CD4-positive, alpha-beta T cell (primary cell): Measurements from ENCODE around the gene NEGR1. TPM values are rescaled to one million over a fixed set of nuclear protein-coding genes. Genes with fewer than 3 reads are reported as not detected.

ENCODE experiments used
- ATAC-seq: fragments of 200-7000 bp; cut with Tn5 transposase; one replicate; pipeline ENCODE4 v1.10.0; 2022; ENCODE audit warnings: mild to moderate bottlenecking; ENCODE audit not compliant: poor library complexity
- CTCF ChIA-PET: fragments of 350-600 bp; sonication (Branson Sonifier 250); formaldehyde crosslinking; loops from one replicate; lab custom pipeline; 2021; ENCODE audit warnings: antibody characterized with exemption, inconsistent platforms; lab: Charles Lee
- POLR2A ChIA-PET: fragments of 350-600 bp; sonication (Branson Sonifier 250); formaldehyde crosslinking; loops from one replicate; lab custom pipeline; 2021; ENCODE audit warnings: antibody characterized with exemption, inconsistent platforms; lab: Charles Lee
- DNase-seq, 14 experiments: peaks; one replicate each; pipeline ENCODE4 v3.0.0-alpha.2; 2013 to 2020; ENCODE audit warnings: mixed read lengths in 2 of 14
- H3K27ac ChIP-seq, 2 donors: one replicate each; pipeline versions ENCODE4 v1.5.1 to v1.7.0; 2013; ENCODE audit warnings: low read length in 2 of 2, low read depth in 1 of 2, mild to moderate bottlenecking in 1 of 2
- H3K27me3 ChIP-seq, 2 experiments: 1 replicate in 1 of 2; 2 replicates in 1 of 2; pipeline versions ENCODE4 v1.6.1 to v1.7.0; 2013; ENCODE audit warnings: low read length in 2 of 2, control low read depth in 1 of 2, mild to moderate bottlenecking in 1 of 2, moderate library complexity in 1 of 2; ENCODE audit not compliant: insufficient read depth in 2 of 2, control insufficient read depth in 1 of 2
- H3K36me3 ChIP-seq: one replicate; pipeline ENCODE4 v1.6.1; 2013; ENCODE audit warnings: low read length, control low read depth; ENCODE audit not compliant: insufficient read depth
- H3K4me1 ChIP-seq: one replicate; pipeline ENCODE4 v1.6.1; 2013; ENCODE audit warnings: low read length, control low read depth; ENCODE audit not compliant: insufficient read depth
- H3K4me3 ChIP-seq: one replicate; pipeline ENCODE4 v1.5.1; 2013; ENCODE audit warnings: mild to moderate bottlenecking, low read length, moderate library complexity
- H3K9me3 ChIP-seq, 2 experiments: 1 replicate in 1 of 2; 2 replicates in 1 of 2; pipeline versions ENCODE4 v1.6.1 to v1.7.0; 2013; ENCODE audit warnings: low read length in 2 of 2, mild to moderate bottlenecking in 2 of 2, control low read depth in 1 of 2, moderate library complexity in 1 of 2; ENCODE audit not compliant: control insufficient read depth in 1 of 2, insufficient read depth in 1 of 2
- H3K27ac Mint-ChIP-seq: one replicate; pipeline ENCODE4 v1.8.0; 2020; ENCODE audit warnings: mixed read lengths
- H3K27me3 Mint-ChIP-seq: one replicate; pipeline ENCODE4 v1.8.0; 2021; ENCODE audit warnings: mixed read lengths
- H3K36me3 Mint-ChIP-seq: one replicate; pipeline ENCODE4 v1.8.0; 2021; ENCODE audit warnings: low read depth, mixed read lengths
- H3K4me1 Mint-ChIP-seq: one replicate; pipeline ENCODE4 v1.8.0; 2021; ENCODE audit warnings: low read depth, mixed read lengths
- H3K4me3 Mint-ChIP-seq: one replicate; pipeline ENCODE4 v1.8.0; 2020; ENCODE audit warnings: mild to moderate bottlenecking, mixed read lengths
- H3K9me3 Mint-ChIP-seq: one replicate; pipeline ENCODE4 v1.8.0; 2020; ENCODE audit warnings: mixed read lengths
- intact Hi-C, 2 experiments: fragments of 100-400 bp; cut with DNase I in 1 of 2; cut with micrococcal nuclease in 1 of 2; formaldehyde crosslinking; loops; one replicate each; pipeline versions ENCODE4 v1.15.1 to v1.9.0; 2023 to 2025; cut with DNase I, micrococcal nuclease
- total RNA-seq, 174 experiments: library from RNA in 2 of 174; stranded (reverse) in 2 of 174; gene quantifications; one replicate each; pipeline ENCODE4 v1.2.3 and lab custom pipeline; 2021 to 2026
- TF ChIP-seq, protein P1 (sequence below): fragments of 200-600 bp; IDR thresholded peaks from one replicate; pipeline ENCODE4 v1.8.0; 2022; ENCODE audit warnings: antibody characterized with exemption, mild to moderate bottlenecking

NEGR1 gene
- total RNA-seq, 2 experiments from 2014 or later: 0.03 TPM

DNA sequence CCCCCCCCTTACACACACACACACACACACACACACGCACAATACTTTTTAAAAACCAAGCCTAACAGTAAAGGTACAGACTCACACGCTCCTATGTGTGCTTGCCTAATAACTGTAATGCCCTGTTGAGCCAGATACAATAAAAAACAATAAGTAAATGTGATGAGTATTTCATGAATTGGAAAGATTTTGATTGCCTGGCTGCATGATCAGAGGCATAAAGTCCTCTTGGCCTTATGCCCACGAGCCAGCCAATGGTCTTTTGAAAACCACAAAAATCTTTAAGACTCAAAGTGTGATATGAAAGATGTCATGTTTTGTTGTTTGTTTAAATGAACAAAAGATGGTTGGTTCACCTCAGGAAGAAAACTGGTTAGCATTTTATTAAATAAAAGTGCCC, 759.6 kb downstream of the NEGR1 start:
- Mint-ChIP-seq H3K4me1 (no peaks in the 10 kb centered on the region), H3K27ac (no peak overlapping the region), H3K27me3 (no peaks in the 10 kb centered on the region), H3K36me3 (no peaks in the 10 kb centered on the region), H3K9me3 (no peaks in the 10 kb centered on the region), H3K4me3 (no peak overlapping the region)
- intact Hi-C loops: no loop called here
- TF ChIP-seq, protein P1, sequence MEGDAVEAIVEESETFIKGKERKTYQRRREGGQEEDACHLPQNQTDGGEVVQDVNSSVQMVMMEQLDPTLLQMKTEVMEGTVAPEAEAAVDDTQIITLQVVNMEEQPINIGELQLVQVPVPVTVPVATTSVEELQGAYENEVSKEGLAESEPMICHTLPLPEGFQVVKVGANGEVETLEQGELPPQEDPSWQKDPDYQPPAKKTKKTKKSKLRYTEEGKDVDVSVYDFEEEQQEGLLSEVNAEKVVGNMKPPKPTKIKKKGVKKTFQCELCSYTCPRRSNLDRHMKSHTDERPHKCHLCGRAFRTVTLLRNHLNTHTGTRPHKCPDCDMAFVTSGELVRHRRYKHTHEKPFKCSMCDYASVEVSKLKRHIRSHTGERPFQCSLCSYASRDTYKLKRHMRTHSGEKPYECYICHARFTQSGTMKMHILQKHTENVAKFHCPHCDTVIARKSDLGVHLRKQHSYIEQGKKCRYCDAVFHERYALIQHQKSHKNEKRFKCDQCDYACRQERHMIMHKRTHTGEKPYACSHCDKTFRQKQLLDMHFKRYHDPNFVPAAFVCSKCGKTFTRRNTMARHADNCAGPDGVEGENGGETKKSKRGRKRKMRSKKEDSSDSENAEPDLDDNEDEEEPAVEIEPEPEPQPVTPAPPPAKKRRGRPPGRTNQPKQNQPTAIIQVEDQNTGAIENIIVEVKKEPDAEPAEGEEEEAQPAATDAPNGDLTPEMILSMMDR: no peak
- CTCF ChIA-PET: no interaction called here
- no peak overlapping the region for H3K27ac ChIP-seq
- H3K4me1 ChIP-seq: no peaks in the 10 kb centered on the region
- DNase-seq: no peak
- H3K4me3 ChIP-seq: no peak overlapping the region
- H3K27me3 ChIP-seq: no peaks in the 10 kb centered on the region
- POLR2A ChIA-PET: no interaction called here
- ATAC-seq: no peak
- H3K9me3 ChIP-seq: no peaks in the 10 kb centered on the region
- no peaks in the 10 kb centered on the region for H3K36me3 ChIP-seq

DNA sequence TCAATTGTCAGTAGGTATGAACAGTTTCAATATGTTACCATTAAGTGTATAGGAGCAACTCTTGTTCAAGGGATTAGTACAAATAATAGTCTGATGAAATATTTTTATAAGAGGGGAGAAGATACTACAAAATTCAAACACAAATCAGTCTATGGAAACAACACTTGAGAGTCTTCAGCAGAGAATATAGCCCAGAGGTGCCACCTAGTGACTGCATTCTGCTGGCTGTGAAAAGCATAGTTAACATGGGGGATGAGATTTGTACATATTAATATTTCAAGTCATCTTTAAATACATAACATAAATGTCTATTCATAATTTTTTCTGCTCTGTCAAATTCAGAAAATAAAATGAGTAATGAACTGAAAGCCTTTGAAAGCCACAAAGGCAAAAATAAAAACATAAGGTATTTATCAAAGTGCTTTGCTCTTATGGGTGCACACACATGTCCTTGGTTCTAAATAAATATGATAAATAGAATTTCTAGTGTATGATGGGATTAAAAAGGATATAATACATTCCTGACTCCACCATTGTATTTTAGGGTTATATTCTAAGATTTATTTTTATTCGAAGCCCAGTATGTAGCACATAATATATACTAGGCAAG, 760.6 kb downstream of the NEGR1 start:
- H3K4me1 Mint-ChIP-seq: no peaks in the 10 kb centered on the region
- no peaks in the 10 kb centered on the region for H3K9me3 Mint-ChIP-seq
- ChIA-PET CTCF (no interaction called here), POLR2A (no interaction called here)
- Histone ChIP-seq H3K4me1 (no peaks in the 10 kb centered on the region), H3K9me3 (no peaks in the 10 kb centered on the region), H3K4me3 (no peak overlapping the region), H3K27ac (no peak overlapping the region), H3K36me3 (no peaks in the 10 kb centered on the region), H3K27me3 (no peaks in the 10 kb centered on the region)
- H3K36me3 Mint-ChIP-seq: no peaks in the 10 kb centered on the region
- no peak overlapping the region for H3K27ac Mint-ChIP-seq
- no peaks in the 10 kb centered on the region for H3K27me3 Mint-ChIP-seq
- no peak overlapping the region for H3K4me3 Mint-ChIP-seq
- TF ChIP-seq, protein P1: no peak
- DNase-seq: no peak
- intact Hi-C loops: no loop called here
- no peak for ATAC-seq

DNA sequence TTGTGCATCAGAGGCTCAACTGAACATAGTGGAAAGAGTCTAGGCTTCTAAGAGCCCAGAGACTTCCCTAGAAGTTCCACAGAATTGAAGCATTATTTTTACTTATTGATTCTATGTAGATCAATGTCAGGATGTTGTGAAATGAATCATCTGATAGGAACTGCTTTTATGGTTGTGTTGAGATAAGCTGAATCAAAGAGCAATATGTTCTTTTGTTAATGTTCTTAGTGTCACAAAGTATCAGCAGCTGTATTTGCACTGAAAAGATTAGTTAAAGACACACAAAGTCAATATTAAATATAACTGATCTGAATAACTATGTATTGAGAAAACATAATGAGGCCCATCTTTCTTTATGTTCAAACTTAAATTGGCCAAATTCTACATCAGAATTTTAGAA, 770.8 kb downstream of the NEGR1 start:
- no peaks in the 10 kb centered on the region for H3K27me3 ChIP-seq
- H3K36me3 ChIP-seq: no peaks in the 10 kb centered on the region
- no peaks in the 10 kb centered on the region for H3K36me3 Mint-ChIP-seq
- ChIA-PET CTCF (no interaction called here), POLR2A (no interaction called here)
- no peak overlapping the region for H3K27ac ChIP-seq
- peaks cover 4% of the 10 kb centered on the region for H3K9me3 Mint-ChIP-seq
- intact Hi-C loops: no loop called here
- no peak for ATAC-seq
- H3K4me1 Mint-ChIP-seq: no peaks in the 10 kb centered on the region
- no peak overlapping the region for H3K27ac Mint-ChIP-seq
- H3K27me3 Mint-ChIP-seq: no peaks in the 10 kb centered on the region
- H3K4me3 Mint-ChIP-seq: no peak overlapping the region
- no peak overlapping the region for H3K4me3 ChIP-seq
- TF ChIP-seq, protein P1: no peak
- H3K4me1 ChIP-seq: no peaks in the 10 kb centered on the region
- DNase-seq: no peak
- peaks cover 0 to 5% of the 10 kb centered on the region in 2 experiments for H3K9me3 ChIP-seq
